ENCODE results near the gene NCS1.

- TF ChIP-seq POLR2A (IDR thresholded peaks at IDR 0.05; ENCODE audit: low read depth) (no peak), EP300 (IDR thresholded peaks at IDR 0.05) (no peak), POLR2AphosphoS5 (IDR thresholded peaks at IDR 0.05) (no peak)
- TF ChIP-seq, protein P1, sequence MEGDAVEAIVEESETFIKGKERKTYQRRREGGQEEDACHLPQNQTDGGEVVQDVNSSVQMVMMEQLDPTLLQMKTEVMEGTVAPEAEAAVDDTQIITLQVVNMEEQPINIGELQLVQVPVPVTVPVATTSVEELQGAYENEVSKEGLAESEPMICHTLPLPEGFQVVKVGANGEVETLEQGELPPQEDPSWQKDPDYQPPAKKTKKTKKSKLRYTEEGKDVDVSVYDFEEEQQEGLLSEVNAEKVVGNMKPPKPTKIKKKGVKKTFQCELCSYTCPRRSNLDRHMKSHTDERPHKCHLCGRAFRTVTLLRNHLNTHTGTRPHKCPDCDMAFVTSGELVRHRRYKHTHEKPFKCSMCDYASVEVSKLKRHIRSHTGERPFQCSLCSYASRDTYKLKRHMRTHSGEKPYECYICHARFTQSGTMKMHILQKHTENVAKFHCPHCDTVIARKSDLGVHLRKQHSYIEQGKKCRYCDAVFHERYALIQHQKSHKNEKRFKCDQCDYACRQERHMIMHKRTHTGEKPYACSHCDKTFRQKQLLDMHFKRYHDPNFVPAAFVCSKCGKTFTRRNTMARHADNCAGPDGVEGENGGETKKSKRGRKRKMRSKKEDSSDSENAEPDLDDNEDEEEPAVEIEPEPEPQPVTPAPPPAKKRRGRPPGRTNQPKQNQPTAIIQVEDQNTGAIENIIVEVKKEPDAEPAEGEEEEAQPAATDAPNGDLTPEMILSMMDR (IDR thresholded peaks at IDR 0.05) = no peak
Measured at GRCh38 chr9:130155647-130156046, 16.6 kb upstream of the NCS1 start.

Measured in esophagus muscularis mucosa (tissue), 4 donors.